Measurements from ENCODE around the gene THADA.

Gene THADA

DNA sequence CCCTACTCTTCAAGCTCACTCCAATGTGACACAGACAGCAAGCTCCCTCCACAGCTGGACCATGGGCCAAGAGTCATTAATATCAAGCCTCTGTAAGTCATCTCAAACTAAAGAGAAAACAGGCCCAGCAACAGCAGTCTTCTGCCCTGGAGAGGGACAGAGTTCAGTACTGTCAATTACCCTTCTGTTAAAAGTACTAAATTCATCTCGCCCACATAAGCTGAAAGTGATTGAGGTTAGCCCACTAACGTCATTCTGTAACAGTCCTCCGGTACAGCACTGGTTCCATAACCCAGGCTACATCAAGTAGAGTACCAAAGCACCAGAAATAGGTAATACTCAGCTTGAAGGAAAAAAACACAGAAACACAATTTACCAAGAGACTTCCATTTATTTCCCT lies 25.9 kb downstream of the THADA start:
- TF ChIP-seq CTCF (IDR thresholded peaks at IDR 0.05; ENCODE audit: extremely low read depth, missing control alignments), result no peak
- DNase-seq (ENCODE audit: low spot score), result peak; percentile 45

DNA sequence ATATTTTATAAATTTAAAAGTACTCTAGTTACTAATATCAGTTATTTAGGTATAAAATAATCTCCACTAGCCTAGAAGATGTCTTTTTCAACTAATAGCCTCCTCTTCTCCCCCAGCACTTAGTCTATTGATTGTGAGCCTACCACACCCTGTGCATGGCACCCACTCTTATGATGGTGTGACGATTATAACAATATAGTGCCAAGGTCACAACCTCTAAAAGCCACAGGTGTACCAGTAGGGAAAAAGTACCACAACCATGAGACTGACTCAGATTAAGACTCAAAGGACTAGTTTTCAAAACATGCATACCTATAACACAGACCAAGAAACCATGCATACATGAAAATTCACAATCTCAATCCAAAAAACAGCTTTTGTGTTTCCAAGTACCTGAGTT lies 27.6 kb downstream of the THADA start:
- no peak for TF ChIP-seq CTCF (IDR thresholded peaks at IDR 0.05; ENCODE audit: extremely low read depth, missing control alignments)
- no peak for DNase-seq (ENCODE audit: low spot score)

DNA sequence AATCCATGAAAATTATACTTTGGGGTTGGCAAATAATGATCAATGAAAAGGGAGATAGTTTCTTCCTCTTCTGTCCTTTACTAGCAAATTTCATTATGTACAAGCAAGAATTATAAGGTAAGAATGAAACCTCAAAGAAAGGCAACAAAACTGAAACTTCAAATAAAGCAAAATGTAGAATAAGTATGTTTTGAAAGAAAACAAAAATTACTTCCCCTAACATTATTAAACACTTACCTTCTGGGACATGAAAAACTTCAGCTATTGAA lies 29.4 kb downstream of the THADA start:
- DNase-seq (ENCODE audit: low spot score), result peak; percentile 11
- no peak for TF ChIP-seq CTCF (IDR thresholded peaks at IDR 0.05; ENCODE audit: extremely low read depth, missing control alignments)

GRCh38 chr2:43563679-43564078 lies 32.2 kb downstream of the THADA start:
- no peak for DNase-seq (ENCODE audit: low spot score)
- no peak for TF ChIP-seq CTCF (IDR thresholded peaks at IDR 0.05; ENCODE audit: extremely low read depth, missing control alignments)

- no peak for DNase-seq (ENCODE audit: low spot score)
- no peak for TF ChIP-seq CTCF (IDR thresholded peaks at IDR 0.05; ENCODE audit: extremely low read depth, missing control alignments)
Measured at GRCh38 chr2:43560231-43560547, 35.6 kb downstream of the THADA start.

DNA sequence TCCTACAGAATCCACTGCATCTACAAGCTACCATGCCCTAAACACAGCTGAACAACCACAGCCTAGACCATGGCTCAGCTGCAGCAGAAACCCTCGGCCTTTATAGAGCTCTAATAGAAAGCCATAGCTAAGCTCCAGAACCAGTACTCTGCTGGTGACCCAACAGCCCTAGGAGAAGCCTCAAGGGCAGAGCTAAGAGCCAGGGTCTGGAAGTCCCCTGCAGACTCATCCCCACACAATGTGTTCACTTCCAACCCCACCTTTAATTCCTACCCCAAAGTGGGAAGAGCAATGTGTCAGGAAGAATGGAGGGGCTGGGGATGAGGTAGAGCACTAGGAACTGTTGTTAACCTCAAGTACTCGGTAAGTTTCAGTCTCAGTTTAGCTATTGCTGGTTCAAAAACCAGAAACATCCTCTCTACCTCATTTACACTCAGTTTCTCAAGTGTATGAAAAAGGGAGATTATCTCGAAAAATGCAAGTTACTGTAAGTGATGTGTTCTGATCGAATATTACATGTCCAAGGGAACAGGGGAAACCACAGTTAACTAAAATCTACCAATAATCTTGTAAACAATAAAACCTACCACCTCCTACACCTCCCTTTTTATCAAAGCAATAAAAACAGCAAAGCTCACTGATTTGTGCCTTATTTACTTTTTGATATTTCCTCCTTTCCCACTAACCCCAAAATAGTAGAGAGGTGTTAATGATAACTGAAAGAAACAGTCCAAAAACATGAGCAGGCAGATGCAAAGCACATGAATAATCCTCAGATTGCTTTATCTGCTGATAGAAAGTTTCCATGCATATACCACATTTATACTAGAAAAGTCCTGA lies 36.2 kb downstream of the THADA start:
- TF ChIP-seq CTCF (IDR thresholded peaks at IDR 0.05; ENCODE audit: extremely low read depth, missing control alignments), result no peak
- DNase-seq (ENCODE audit: low spot score), result peak; percentile 45

DNA sequence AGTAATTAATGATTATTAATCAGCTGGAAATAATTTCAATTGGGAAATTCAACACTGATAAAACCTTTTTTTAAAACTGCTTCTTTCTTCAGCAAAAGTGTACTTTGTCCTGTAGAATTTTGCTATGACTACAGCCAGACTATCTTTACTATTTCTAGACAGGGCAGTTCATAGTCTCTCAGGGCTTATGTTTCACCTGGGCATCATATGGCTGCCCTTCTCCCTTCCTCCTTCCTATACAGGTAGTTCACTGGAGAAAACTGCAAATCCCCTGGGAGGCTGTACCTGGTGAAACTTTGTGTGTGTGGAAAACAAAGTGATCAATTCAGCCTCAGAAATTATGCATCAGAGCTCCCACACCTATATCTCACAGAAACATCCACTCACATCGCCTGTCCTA lies 38.6 kb downstream of the THADA start:
- TF ChIP-seq CTCF (IDR thresholded peaks at IDR 0.05; ENCODE audit: extremely low read depth, missing control alignments), result no peak
- DNase-seq (ENCODE audit: low spot score), result no peak
